Thymus (tissue), 14 donors: ENCODE measurements around the gene LENG8. TPM values are rescaled to one million over a fixed set of nuclear protein-coding genes. Genes with fewer than 3 reads are reported as not detected.

Experiments
- DNase-seq, 9 donors: peaks; one replicate each; pipeline ENCODE4 v3.0.0-alpha.2; 2013; ENCODE audit warnings: low spot score in 9 of 9, low read depth in 6 of 9, missing footprints in 1 of 9
- H3K27ac ChIP-seq, 2 donors: one replicate each; pipeline ENCODE4 v1.5.1; 2013; ENCODE audit warnings: control low read depth in 1 of 2, low read depth in 1 of 2, low read length in 1 of 2, mild to moderate bottlenecking in 1 of 2, moderate library complexity in 1 of 2
- H3K27me3 ChIP-seq, 2 donors: one replicate each; pipeline ENCODE4 v1.5.1; 2013; ENCODE audit warnings: low read length in 1 of 2; ENCODE audit not compliant: control insufficient read depth in 2 of 2, insufficient read depth in 1 of 2
- H3K36me3 ChIP-seq, 2 donors: one replicate each; pipeline ENCODE4 v1.5.1; 2013; ENCODE audit warnings: low read length in 1 of 2, mild to moderate bottlenecking in 1 of 2, moderate library complexity in 1 of 2; ENCODE audit not compliant: control insufficient read depth in 2 of 2, insufficient read depth in 2 of 2
- H3K4me1 ChIP-seq, 2 donors: one replicate each; pipeline ENCODE4 v1.5.1; 2013; ENCODE audit warnings: low read length in 2 of 2; ENCODE audit not compliant: control insufficient read depth in 2 of 2, insufficient read depth in 2 of 2
- H3K4me3 ChIP-seq, 2 donors: one replicate each; pipeline ENCODE4 v1.5.1; 2013; ENCODE audit warnings: low read length in 2 of 2, control low read depth in 1 of 2, mild to moderate bottlenecking in 1 of 2
- H3K9me3 ChIP-seq, 2 donors: one replicate each; pipeline ENCODE4 v1.5.1; 2013; ENCODE audit warnings: low read length in 1 of 2, mild to moderate bottlenecking in 1 of 2; ENCODE audit not compliant: control insufficient read depth in 2 of 2, insufficient read depth in 1 of 2
- WGBS: extraction: QIAGEN DNeasy Blood & Tissue Kit; methylation state at CpG from one replicate; pipeline ENCODE4 v1.1.7; 2013; 5-methylcytosine and 5-hydroxymethylcytosine counted together
- long read RNA-seq, 10 donors: transcript quantifications; one replicate each; lab custom pipeline, GENCODE V29; 2026
- polyA plus RNA-seq: library from polyadenylated mRNA; stranded (reverse); fragments of 200-250 nt; gene quantifications from one replicate; pipeline ENCODE4 v1.2.3, GENCODE V29; 2013
- total RNA-seq: library from RNA; stranded (reverse); fragments of 120-200 nt; gene quantifications from one replicate; pipeline ENCODE4 v1.2.4, GENCODE V29; 2013
- donor health status: healthy.

Gene LENG8
- total RNA-seq (12.7 TPM), polyA plus RNA-seq (151 TPM)
- long read RNA-seq, donor 1, result 0 reads
- long read RNA-seq, donor 2, full-length matches to known transcripts, result 10 of 242 reads
- long read RNA-seq, donor 2, partial matches to known transcripts, result 201 of 242 reads
- long read RNA-seq, donor 2, other reads (novel, unspliced or antisense), result 31 of 242 reads
- long read RNA-seq, donor 3, full-length matches to known transcripts, result 11 of 302 reads
- long read RNA-seq, donor 3, partial matches to known transcripts, result 281 of 302 reads
- long read RNA-seq, donor 3, other reads (novel, unspliced or antisense), result 10 of 302 reads
- long read RNA-seq, donor 4, full-length matches to known transcripts, result 5 of 75 reads
- long read RNA-seq, donor 4, partial matches to known transcripts, result 70 of 75 reads
- long read RNA-seq, donor 4, other reads (novel, unspliced or antisense), result 0 of 75 reads
- long read RNA-seq, donor 5, full-length matches to known transcripts, result 13 of 249 reads
- long read RNA-seq, donor 5, partial matches to known transcripts, result 225 of 249 reads
- long read RNA-seq, donor 5, other reads (novel, unspliced or antisense), result 11 of 249 reads
- long read RNA-seq, donor 6, full-length matches to known transcripts, result 9 of 105 reads
- long read RNA-seq, donor 6, partial matches to known transcripts, result 80 of 105 reads
- long read RNA-seq, donor 6, other reads (novel, unspliced or antisense), result 16 of 105 reads
- long read RNA-seq, donor 7, partial matches to known transcripts, result 21 of 23 reads
- long read RNA-seq, donor 7, other reads (novel, unspliced or antisense), result 0 of 23 reads
- long read RNA-seq, donor 8, partial matches to known transcripts, result 25 of 26 reads
- long read RNA-seq, donor 8, other reads (novel, unspliced or antisense), result 0 of 26 reads
- long read RNA-seq, donor 9, full-length matches to known transcripts, result 5 of 62 reads
- long read RNA-seq, donor 9, partial matches to known transcripts, result 57 of 62 reads
- long read RNA-seq, donor 9, other reads (novel, unspliced or antisense), result 0 of 62 reads
- long read RNA-seq, donor 10, partial matches to known transcripts, result 17 of 18 reads
- long read RNA-seq, donor 10, other reads (novel, unspliced or antisense), result 0 of 18 reads

DNA sequence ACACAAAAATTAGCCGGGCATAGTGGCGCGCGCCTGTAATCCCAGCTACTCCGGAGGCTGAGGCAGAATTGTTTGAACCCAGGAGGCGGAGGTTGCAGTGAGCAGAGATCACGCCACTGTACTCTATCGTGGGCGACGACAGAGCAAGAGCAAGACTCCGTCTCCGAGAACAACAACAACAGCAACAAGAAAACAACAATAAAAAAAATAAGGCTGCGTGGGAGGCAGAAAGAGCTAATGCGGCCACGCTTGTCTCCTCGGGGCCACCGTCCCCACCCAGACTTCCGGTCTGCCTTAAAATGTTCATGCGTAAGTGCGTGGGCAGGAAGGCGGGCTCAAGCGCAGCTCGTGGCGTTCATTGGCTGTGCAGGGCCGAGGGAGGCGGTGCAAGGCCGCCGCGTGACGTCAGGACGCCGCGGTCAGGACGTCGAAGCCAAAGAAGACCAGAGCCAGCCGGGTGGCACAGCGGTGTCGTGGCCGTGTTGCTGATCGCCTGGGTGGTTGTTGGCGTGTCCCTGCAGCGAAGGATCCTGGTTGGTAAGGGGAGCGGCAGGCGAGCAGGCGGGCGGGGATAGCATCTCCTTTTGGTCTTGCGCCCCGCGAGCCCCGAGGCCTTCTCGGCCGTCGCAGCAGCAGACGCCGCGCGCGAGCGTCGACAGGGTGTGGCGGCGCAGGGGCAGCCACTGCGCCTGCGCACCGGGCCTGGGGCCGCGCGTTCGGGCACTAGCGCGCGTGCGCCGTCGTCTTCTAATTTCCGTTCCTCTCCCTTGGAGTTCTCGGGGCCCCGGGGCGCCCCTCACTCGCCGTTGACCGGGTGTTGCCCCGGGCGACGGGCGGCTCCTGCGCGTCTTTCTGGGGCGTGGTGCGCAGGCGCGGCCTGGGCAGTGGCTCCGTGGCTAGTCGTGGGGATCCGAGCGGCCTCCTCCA lies at the start of gene LENG8:
Gene LENG8 (plus strand): TSS at position 426 of the 927 bp plus-strand sequence. CDS start 2,146 bp downstream, outside the sequence.
- Histone ChIP-seq H3K36me3 (peaks cover 39 to 47% of the 10 kb centered on the region in 2 donors), H3K27ac (peak within 1 kb of the TSS; percentile 91 to 98), H3K4me1 (peaks cover 16 to 23% of the 10 kb centered on the region in 2 donors), H3K4me3 (peak within 1 kb of the TSS; percentile 65 to 84), H3K9me3 (no peaks in the 10 kb centered on the region), H3K27me3 (no peaks in the 10 kb centered on the region)
- under 1% methylated on average over 96 of the region's 96 CpGs for WGBS
- DNase-seq, result peak; percentile 94 to 99 (median 98)

DNA sequence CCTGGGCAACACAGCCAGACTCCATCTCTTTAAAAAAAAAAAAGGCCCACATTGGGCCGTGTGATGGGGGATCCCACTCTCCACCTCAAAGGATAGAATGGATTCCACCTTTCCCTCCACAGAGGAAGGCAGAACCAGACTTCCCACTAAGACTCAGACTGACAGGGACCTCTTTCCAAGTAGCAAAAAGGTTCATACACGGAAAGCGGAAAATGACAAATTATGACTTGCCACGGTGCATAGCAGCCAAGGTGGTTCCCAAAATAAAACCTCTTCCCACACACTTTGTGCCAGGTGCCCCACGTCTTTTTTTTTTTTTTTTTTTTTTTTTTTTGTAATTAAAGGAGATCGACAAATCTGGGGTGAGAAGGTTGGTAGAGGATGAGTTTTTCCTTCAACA lies 48.1 kb upstream of the LENG8 start:
- Histone ChIP-seq H3K27me3 (no peaks in the 10 kb centered on the region), H3K9me3 (no peaks in the 10 kb centered on the region), H3K4me3 (no peak overlapping the region), H3K4me1 (no peaks in the 10 kb centered on the region), H3K36me3 (no peaks in the 10 kb centered on the region), H3K27ac (no peak overlapping the region)
- WGBS, result 88% methylated on average over 6 of the region's 6 CpGs
- DNase-seq, result no peak

DNA sequence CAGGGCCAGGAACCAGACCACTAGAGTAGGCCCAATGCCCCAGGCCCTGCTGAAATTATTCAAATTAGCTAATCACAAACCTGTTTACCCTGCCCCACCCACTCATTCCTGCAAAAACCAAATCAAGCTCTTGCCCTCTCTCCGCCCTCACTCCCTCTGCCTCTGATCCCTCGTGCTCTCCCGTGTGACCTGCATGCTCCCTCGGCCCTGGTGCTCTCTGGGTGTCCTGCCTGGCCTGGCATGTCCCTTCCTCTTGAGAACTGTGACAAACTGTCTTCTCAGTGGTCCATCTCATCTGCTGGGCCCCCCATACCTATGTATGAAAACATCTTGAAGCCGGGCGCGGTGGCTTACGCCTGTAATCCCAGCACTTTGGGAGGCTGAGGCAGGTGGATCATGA lies 45.9 kb upstream of the LENG8 start:
- WGBS, result 95% methylated on average over 8 of the region's 8 CpGs
- no peaks in the 10 kb centered on the region for H3K9me3 ChIP-seq

DNA sequence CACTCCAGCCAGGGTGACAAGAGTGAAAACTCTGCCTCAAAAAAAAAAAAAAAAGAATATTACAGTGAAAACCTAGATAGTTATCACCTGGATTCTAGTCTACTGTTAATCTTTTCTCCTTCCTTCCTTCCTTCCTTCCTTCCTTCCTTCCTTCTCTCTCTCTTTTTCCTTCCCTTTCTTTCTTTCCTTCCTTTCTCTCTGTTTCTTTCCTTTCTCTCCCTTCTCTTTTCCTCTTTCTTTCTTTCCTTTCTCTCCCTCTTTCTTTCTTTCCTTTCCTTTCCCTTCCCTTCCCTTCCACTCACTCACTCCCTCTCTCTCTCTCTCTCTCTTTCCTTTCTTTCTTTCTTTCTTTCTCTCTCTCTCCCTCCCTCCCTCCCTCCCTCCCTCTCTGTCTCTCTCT lies 43.4 kb upstream of the LENG8 start:
- DNase-seq, result no peak
- Histone ChIP-seq H3K4me1 (no peaks in the 10 kb centered on the region), H3K36me3 (no peaks in the 10 kb centered on the region), H3K27ac (no peak overlapping the region), H3K9me3 (no peaks in the 10 kb centered on the region), H3K27me3 (peaks cover 0 to under 1% of the 10 kb centered on the region in 2 donors), H3K4me3 (no peak overlapping the region)

More for the DNA sequence above, 45.9 kb upstream of the LENG8 start:
- no peaks in the 10 kb centered on the region for H3K27me3 ChIP-seq
- H3K4me3 ChIP-seq, result no peak overlapping the region
- no peaks in the 10 kb centered on the region for H3K4me1 ChIP-seq
- H3K36me3 ChIP-seq, result no peaks in the 10 kb centered on the region
- no peak for DNase-seq
- no peak overlapping the region for H3K27ac ChIP-seq

DNA sequence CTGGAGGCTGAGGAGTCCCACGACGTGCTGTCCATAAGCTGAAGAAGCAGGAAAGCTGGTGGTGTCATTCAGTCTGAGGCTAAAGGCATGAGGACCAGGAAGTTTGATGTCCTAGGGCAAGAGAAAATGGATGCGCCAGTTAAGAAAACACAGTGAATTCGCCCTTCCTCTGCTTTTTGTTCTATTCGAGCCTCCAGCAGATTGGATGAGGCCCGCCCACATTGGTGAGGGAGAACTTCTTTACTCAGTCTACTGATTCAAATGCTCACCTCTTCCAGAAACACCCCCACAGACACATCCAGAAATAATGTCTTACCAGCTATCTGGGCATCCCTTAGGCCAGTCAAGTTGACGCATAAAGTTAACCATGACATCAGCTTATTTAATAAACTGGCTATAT lies 41.2 kb upstream of the LENG8 start:
- Histone ChIP-seq H3K27me3 (peaks cover 0 to 2% of the 10 kb centered on the region in 2 donors), H3K4me3 (no peak overlapping the region), H3K4me1 (no peaks in the 10 kb centered on the region), H3K9me3 (no peaks in the 10 kb centered on the region), H3K36me3 (no peaks in the 10 kb centered on the region), H3K27ac (no peak overlapping the region)
- WGBS, result 94% methylated on average over 7 of the region's 7 CpGs
- no peak for DNase-seq

DNA sequence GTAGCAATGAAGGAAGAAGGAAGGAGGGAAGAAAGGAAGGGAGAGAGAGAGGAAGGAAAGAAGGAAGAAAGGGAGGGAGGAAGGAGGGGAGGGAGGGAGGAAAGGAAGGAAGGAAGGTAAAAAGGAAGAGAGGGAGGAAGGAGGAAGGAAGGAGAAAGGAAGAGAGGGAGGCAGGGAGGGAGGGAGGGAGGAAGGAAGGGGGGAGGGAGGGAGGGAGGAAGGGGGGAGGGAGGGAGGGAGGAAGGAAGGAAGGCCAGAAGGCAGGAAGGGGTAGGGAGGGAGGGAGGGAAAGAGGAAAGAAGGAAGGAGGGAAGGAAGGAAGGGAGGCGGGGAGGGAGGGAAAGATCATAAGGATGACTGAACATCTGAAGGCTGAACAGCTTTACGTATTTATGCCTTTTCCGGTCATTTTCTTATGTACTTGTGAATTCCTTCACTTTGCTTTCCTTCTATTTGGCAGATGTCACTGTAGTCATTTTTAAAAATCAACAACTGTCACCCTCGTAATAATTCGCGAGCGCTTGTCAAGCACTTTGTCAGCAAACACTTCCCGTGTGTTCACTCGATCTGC lies 40.5 kb upstream of the LENG8 start:
- Histone ChIP-seq H3K36me3 (no peaks in the 10 kb centered on the region), H3K9me3 (no peaks in the 10 kb centered on the region), H3K27ac (no peak overlapping the region), H3K27me3 (peaks cover 0 to 2% of the 10 kb centered on the region in 2 donors), H3K4me3 (no peak overlapping the region), H3K4me1 (no peaks in the 10 kb centered on the region)
- DNase-seq, result no peak
- 94% methylated on average over 9 of the region's 9 CpGs for WGBS

DNA sequence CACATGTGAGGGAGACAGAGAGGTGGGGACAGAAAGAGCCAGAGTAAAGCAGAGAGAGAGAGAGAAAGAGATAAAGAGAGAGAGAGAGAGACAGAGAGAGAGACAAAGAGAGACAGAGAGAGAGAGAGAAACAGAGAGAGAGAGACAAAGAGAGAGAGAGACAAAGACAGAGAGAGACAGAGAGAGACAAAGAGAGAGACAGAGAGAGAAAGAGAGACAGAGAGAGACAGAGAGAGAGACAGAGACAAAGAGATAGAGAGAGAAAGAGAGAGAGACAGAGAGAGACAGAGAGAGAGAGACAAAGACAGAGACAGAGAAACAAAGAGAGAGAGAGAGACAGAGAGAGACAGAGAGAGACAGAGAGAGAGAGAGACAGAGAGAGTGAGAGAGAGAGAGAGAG lies 38.0 kb upstream of the LENG8 start:
- no peak overlapping the region for H3K27ac ChIP-seq
- H3K4me3 ChIP-seq, result no peak overlapping the region
- H3K36me3 ChIP-seq, result no peaks in the 10 kb centered on the region
- peaks cover 0 to 2% of the 10 kb centered on the region in 2 donors for H3K9me3 ChIP-seq
- no peak for DNase-seq
- H3K4me1 ChIP-seq, result no peaks in the 10 kb centered on the region
- H3K27me3 ChIP-seq, result peaks cover 16 to 20% of the 10 kb centered on the region in 2 donors

DNA sequence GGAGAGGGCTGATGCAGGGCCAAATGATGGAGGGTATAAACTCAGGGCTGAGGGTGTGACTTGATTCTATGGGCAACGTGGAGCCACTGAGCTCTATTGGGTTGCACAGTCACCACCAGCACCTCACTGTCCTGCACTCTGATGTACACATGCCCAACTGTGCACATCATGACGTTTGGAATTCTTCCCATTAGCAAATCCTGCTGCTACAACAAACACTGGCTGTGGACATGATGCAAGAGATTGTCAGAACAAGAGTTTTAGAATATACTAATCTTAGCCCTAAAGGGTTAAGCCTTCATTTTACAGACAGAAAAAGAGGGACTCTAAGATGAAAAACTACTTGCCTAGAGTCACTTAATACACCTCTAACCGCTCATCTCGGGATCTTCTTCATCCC lies 36.1 kb upstream of the LENG8 start:
- H3K27me3 ChIP-seq, result peaks cover 23 to 38% of the 10 kb centered on the region in 2 donors

More for the DNA sequence above, 36.1 kb upstream of the LENG8 start:
- Histone ChIP-seq H3K9me3 (peaks cover 0 to 2% of the 10 kb centered on the region in 2 donors), H3K36me3 (no peaks in the 10 kb centered on the region), H3K27ac (no peak overlapping the region), H3K4me3 (no peak overlapping the region), H3K4me1 (peaks cover 2 to 5% of the 10 kb centered on the region in 2 donors)
- WGBS, result 85% methylated on average over 4 of the region's 4 CpGs
- DNase-seq, result no peak
